ENCODE results near the gene NCK1.
A peak's percentile ranks its signal among the peaks of the same experiment; 100 is the strongest.
"Not testable (repeated sequence)": the region's sequence is repeated elsewhere in the genome, so short reads cannot be mapped to it uniquely, and the experiment has no call there.

NCK1 gene

DNA sequence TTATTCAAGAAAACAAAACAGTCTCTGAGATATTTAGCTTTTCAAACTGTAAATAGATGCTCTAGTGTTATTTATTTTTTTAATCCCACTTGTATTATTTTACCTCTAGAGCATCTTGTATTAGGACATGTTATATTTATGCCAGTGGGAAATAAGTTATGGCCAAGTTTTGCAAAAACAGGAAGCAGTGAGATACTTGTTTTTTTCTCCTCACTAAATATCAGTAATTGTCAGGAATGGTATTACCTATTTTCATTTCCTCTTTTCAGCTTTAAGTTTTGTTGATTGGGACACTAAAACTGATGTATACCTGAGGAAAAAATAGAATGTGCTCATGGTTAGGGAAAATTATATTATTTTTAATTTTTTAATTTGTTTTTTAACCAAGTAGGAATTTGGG, 87.1 kb downstream of the NCK1 start:
- DNase-seq, result no peak

DNA sequence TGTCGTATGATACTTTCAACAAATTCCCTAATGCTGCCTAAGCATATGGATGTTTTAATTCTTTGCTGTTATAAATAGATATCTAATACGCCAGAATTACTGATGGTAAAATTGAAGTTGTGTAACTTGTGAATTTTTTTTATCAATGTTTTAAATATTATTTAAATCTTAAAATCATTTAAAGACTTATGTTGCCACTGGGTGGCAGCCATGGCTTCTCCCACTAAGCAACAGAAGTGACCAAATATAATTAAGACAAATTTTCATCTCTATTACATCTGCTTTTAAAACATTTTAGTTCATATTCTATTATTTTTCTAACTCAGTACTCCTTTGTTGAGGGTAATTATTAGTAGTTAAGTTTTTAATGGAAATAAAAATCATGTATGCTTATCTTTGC, 87.7 kb downstream of the NCK1 start:
- no peak for DNase-seq

DNA sequence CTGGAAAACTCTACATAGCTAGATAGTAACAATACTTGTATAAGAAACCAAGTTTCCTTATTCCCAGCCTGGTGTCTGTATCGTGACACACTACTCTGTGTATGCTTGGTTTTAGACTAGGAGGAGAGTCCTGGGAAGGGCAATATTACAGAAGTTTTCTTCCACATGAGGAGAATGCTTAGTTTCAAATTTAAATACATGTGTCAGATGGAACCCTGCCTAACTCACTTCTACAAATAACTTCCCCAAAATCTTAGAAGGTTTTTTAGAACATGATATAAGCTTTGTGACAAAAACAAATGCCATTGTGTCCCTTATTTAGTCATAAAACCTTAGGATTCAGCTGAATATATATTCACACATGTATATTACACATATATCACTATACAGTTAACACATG, 88.6 kb downstream of the NCK1 start:
- peak in 1 of 2 donors; percentile 50 for DNase-seq

DNA sequence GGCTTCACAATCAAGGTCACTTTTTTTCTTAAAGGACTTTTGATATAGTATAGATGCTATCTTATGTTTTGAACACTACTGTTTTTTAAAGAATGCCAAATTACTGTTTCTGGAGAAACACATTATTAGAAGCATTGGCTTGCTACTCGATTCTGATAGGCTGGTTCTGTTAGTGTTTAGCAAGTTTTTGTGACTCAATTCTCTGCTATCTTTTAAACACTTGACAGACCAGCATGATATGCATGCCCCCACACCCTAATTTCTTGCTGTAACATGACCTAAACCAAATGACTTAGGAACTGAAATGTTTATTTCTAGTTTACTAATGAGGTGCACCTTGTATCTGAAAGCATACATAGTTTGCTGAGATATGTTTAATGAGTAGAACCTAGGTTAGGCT, 90.3 kb downstream of the NCK1 start:
- DNase-seq, result no peak

DNA sequence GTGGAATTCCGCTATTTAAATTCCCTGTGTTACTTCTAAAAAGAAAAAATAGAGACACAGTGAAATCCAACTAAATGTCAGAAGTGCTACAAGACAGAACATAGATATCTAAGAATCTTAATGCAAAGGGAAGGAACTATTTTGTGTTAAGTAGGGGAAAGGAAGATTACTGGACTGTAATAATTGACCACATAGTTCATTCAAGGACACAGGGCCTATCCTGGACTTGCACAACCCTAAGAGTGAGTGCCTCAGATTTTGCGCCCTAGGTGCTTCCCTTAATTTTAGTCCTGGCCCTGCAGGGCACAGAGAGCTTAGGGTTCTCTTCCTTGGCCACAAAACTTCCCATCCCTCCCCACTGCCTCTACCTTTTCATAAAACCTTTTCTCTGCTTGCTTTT, 92.2 kb downstream of the NCK1 start:
- DNase-seq, result no peak

DNA sequence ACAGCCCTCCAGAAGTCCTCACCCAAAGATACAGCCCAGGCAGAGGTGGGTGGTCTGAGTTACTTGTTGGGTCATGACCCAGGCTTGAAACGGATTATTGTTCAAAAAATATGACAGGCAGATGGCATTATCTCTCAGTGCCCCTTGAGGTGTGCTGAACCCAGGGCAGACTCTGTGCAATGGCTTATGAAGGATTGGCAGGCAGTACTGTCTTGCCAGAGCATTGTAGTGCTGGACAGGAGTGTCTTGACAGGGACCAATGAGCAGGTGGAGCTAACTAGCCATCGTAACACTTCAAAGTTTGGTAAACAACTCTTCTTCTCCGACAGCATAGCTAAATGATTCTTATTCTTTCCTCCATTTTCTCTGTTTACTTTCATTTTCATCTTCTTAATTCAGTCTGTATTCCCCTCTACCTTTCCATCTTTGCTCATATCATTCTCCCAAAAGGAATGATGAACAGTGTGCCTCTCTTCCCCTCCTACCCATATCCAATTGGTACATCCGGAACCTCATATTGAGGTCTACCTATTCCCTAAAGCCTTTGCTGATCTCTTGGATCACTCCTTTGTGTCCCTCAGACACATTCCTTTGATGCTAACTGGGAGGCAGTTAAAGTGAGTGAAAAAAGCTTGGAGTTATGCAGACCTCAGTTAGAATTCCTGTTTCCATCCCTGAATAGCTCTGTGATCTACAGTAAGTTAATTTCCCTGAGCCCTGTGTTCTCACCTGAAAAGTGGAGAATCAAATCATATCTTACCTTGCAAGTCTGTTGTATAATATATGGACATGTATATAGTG, 93.2 kb downstream of the NCK1 start:
- no peak for DNase-seq

GRCh38 chr3:136955813-136956212, 93.8 kb downstream of the NCK1 start:
- DNase-seq, result no peak

- no peak for DNase-seq
Measured at GRCh38 chr3:136956971-136957370, 95.0 kb downstream of the NCK1 start.

- no peak for DNase-seq
Measured at GRCh38 chr3:136957751-136958288, 95.8 kb downstream of the NCK1 start, which contains the start of gene IL20RB. IL20RB (plus strand) TSS chr3:136957983; CDS start chr3:136958114, 131 bp downstream.

GRCh38 chr3:136958939-136959338, 96.9 kb downstream of the NCK1 start:
- no peak for DNase-seq

DNA sequence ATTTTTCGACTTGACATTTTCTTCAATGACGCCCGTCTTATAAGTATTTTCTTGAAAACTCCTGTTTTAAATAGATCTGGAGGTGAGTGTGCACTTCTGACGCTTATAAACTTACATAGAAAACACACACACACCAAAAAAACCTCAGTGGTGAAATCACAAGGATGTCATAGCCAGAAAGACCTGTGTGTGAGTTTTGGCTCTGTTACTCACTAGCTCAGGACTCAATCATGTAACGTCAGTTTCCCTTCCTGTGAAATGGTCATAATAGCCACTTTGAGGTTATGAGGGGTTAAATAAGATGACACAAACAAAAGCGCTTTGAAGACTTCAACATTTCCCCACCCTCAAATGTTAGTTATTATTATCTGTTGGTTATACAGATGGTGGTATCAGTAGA, 97.6 kb downstream of the NCK1 start:
- DNase-seq, result no peak

DNA sequence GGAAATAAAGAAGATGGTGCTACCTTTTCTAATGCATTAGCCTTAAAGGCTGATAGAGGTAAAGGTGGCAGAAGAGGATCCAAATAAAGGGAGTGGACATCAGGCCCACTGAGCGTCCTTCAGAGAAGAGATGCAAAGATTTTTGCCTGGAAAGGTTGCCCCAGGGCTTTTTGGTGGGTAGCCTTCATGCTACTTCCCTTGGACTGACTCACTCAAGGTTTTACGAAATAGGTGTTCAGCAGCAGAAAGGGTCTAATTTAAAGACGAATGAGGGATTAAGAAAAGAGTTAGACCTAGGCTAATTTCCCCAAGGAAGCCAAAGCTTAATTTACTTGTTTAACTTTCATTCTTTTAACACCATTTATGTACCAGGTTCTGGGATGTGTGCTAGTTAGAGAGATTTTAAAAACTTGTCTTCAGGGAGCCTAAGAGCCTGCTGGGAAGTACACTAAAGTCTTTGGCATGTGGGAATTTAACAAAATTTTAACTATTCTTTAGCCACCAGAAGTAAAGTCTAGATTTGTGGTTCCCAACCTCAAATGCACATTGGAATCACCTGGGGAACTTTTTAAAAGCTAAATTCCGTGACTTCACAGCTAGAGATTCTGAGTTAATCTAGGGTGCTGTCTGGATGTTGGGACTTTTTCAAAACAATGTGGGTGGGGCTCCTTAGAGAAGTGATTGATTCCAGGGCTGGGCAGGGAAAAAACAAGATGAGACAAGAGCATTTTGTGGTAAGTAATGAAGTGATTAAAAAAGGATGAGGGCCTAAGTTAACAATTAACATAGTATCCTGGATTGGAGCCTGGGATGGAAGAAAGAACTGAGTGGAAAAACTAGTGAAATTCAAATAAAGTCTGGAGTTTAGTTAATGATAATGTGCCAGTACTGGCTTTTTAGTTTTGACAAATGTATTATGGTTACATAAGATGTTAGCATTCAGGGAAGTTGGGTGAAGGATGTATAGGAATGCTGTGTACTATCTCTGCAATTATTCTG, 99.1 kb downstream of the NCK1 start:
- no peak for DNase-seq

GRCh38 chr3:136962927-136963326, 100.9 kb downstream of the NCK1 start:
- no peak for DNase-seq

DNA sequence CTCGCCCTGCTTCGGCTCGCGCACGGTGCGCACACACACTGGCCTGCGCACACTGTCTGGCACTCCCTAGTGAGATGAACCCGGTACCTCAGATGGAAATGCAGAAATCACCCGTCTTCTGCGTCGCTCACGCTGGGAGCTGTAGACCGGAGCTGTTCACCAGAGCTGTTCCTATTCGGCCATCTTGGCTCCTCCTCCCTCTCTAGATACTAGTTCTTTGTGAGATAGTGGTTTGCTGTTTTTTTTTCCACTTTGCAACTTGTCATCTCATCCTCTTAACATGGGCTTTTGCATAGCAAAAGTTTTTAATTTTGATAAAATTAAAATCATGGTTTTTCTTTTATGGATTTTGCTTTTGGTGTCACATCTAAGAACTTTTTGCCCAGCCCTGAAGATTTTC, 107.5 kb downstream of the NCK1 start:
- not testable (repeated sequence) for DNase-seq

- DNase-seq, result no peak
Measured at GRCh38 chr3:136973352-136973751, 111.3 kb downstream of the NCK1 start.

GRCh38 chr3:136974670-136975069, 112.7 kb downstream of the NCK1 start:
- no peak for DNase-seq

DNA sequence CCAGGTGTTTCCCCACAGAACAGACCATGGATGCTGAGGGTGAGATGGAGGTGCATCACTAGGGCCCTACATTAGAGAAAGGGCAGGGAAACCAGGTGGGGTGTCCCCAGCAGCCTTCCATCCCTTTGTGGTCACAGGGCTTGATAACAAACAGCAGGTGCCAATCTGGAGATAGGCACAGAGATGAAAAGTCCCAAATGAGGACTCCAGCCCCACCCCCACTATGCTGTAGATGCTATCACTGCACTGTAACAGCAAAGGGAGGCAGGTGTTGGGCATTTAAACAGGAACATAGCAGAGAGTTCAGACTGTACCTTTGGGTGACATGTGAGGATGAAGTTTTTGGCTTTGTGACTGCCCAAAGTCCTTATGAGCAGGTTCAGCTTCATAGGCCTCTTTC, 117.2 kb downstream of the NCK1 start:
- no peak for DNase-seq

- no peak for DNase-seq
Measured at GRCh38 chr3:136979684-136980083, 117.7 kb downstream of the NCK1 start.

- no peak for DNase-seq
Measured at GRCh38 chr3:136982033-136982432, 120.0 kb downstream of the NCK1 start.

DNA sequence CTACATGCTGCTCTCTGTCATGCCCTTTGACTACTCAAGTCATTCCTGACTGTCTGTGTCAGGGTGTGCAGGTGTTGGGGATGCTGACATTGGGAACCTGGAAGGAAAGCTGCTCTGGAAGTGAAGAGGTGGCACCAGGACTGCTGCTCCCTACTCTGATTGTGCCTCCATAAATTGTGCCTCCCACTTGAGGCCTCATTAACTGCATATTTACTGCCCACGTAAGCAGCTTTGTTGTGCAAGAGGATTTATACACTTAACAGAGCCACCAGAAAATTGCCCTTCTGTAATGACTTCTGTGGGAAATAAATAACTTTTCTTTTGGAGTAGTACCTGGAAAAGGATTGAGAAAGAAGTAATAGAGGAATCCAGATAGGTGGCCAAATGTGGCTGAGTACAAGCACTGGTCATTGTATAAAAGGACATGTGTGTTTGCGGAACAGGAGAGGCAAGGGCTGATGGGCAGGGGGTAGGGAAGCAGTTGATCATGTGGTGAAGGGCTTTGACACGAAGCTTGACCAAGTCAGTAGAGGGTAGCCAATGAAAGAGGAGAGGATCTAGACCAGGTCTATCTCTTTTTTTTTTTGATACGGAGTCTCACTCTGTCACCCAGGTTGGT, 120.6 kb downstream of the NCK1 start:
- DNase-seq, result no peak

GRCh38 chr3:136984837-136985236, 122.8 kb downstream of the NCK1 start:
- DNase-seq, result no peak

DNA sequence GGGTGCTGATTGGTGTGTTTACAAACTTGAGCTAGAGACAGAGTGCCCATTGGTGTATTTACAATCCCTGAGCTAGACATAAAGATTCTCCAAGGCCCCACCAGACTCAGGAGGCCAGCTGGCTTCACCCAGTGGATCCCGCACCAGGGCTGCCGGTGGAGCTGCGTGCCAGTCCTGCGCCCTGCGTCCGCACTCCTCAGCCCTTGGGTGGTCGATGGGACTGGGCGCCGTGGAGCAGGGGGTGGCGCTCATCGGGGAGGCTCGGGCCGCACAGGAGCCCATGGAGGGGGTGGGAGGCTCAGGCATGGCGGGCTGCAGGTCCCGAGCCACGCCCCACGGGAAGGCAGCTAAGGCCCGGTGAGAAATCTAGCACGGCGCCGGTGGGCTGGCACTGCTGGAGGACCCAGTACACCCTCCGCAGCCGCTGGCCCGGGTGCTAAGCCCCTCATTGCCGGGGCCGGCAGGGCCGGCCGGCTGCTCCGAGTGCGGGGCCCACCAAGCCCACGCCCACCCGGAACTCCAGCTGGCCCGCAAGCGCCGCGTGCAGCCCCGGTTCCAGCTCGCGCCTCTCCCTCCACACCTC, 125.5 kb downstream of the NCK1 start:
- not testable (repeated sequence) for DNase-seq

DNA sequence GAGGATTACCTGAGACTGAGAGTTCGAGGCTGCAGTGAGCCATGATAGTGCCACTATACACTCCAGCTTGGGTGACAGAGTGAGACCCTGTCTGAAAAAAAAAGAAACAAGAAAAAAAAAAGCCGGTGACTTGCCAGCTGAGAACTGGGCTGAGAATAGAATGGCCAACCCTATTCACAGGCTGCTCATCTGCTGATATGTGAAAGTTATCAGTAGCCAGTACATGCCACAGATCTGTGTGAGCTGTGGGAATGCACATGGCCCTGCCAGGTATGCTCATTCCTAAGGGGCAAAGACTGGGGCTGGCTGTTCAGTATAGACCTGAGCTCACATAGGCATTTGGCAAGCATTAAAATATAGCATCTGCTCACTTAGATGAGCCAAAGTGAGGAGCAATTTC, 126.6 kb downstream of the NCK1 start:
- DNase-seq, result no peak

Measured in bone marrow (tissue), 2 donors.